GM18499 (cell line): ENCODE results near the gene RNF215.

Experiments used
- ATAC-seq: cut with Tn5 transposase; IDR thresholded peaks from one replicate; pipeline ENCODE4 v1.9.1; 2021; ENCODE audit warnings: moderate number of reproducible peaks; ENCODE audit not compliant: insufficient read depth, unreplicated experiment

The RNF215 gene

DNA sequence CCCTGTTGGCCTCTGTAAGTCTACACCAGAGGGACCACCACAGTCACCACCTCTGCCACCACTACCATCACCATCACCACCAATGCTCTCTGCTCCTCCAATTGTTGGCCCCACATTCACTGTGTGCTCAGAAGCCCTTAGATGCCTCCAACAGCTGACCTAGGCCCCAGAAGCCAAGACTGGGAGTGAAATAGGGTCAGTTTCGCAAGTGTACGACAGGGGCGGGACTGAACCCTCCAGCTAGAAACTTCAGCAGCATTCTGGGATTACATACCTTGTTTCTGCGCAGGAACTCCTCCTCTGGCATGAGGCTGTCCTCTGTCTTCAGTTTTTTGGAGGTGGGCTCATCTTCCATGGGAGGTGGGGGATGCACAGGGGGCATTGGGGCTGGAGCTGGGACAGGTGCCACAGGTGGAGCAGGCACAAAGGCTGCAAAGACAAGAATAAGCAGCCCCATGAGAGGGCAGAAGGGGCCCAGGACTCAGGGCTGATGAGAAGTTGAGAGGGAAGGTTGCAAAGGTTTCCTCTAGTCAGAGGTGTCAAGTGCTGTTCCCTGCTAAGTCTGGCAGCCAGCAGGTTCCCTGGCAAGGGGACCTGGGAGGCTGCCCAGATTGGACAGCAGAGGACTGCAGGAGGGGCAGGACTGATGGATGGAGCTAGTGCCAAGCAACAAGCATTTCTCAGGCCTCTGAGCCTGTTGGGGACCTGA lies 50.3 kb downstream of the RNF215 start:
- ATAC-seq = no peak

DNA sequence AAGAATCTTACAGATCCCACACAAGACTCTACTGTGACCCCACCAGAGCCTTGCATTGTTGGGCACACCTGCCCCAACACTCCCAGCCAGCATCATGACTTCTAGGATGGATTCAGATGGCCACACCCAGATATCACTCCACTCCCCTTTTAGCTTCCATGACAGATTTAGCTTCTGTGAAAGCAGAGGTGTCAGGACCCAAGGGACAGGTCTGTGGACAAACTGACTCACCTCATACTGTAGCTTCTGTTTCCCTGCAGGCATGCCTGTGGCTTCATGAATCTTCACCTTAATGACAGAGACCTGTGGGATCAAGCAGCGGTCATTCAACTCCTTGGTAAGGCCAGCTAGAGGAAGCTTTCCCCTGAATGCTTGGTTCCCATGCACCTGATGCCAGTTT lies 52.0 kb downstream of the RNF215 start:
- ATAC-seq = no peak

DNA sequence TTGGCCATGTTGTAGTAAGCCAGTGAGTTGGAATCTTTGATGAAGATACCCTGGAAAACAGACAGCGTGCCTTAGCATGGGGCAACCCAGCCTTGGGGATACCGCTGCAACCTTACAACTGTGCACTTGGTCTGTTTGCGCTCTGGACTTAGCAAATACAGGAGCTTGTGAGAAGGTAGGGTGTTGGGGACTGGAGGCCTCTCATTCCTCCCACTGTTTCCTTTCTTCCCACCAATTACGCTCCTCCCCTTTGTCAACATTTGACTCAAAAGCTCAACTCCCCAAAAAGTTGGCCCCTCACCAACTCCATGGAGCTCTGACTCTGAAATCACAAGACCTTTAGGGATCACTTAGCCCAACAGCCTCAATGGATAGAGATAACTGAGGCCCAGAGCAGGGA lies 52.6 kb downstream of the RNF215 start:
- ATAC-seq = no peak

DNA sequence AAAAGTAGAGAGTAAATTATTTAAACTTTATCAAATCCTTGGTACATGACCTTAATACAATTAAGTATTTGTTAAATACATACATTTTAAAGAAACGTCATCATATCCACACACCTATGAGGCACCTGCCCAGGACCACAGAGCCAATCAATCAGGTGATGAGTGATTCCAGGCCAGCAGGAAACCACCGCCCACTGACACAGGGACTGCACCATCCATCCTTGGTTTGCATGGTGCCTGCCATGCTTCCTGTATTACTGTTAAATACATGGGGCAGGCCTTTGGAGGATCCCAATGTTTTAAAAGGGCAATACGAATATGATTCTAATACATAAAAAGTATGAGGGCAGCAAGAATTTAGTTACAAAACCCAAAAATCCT lies 53.5 kb downstream of the RNF215 start:
- ATAC-seq = no peak

DNA sequence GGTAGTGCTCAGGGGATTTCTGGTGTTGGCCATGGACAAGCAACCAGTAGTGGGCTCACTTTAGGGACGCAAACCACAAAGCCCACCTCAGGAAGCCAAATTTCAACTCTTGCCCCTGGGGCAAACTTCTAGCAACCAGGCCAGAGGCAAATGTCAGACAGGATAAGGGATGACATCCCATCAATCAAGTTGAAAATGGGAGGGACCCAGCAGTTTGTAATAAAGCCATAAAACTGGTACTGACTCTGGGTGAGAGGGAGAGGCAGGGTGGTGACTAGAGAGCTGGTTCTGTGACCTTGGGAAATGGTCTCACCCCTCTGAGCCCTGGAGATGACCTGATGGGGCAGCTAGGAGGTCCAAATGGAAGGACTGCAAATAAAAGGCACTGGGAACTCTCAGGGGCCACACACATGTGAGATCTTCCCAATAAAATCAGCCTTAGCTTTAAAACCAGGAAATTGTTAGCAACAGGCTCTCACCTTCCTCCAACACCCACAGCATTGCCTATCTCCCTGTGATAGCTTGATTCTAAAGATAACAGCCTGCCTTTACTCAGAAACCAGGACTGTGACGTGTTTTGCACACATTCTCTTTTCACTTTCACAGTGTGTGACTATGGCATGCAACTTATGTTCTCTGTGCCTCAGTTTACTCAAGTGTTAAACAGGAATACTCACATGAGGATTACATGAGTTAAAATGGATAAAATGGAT lies 54.1 kb downstream of the RNF215 start:
- ATAC-seq = no peak

DNA sequence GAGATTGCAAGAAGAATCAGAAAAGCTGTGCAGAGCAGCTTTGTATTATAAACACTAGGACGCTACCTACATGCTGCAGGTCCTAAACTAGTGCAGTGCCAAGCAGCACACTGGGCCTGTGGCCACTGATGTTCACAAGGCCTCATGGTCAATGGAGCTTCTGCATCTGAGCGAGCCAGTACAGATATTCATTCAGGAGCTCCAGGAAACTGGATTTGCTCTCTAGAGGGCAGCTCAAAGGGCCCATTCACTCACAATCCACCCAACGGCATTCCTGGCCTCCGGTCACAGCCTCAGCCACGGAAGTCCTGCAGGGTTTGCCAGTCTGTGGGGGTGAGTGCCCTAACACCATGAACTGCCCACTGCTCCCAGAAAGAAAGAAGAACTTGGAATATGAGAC lies 54.7 kb downstream of the RNF215 start:
- ATAC-seq = no peak
